Mucosa of stomach (tissue), 1 donor: Measurements from ENCODE around the gene TRIM52.
"Not testable (repeated sequence)": the region's sequence is repeated elsewhere in the genome, so short reads cannot be mapped to it uniquely, and the experiment has no call there.

Source experiments
- H3K27me3 ChIP-seq: one replicate; pipeline ENCODE4 v1.7.0; 2013; ENCODE audit warnings: mild to moderate bottlenecking, low read length; ENCODE audit not compliant: control insufficient read depth, insufficient read depth
- H3K36me3 ChIP-seq: one replicate; pipeline ENCODE4 v1.7.0; 2013; ENCODE audit warnings: low read length; ENCODE audit not compliant: control insufficient read depth, insufficient read depth
- H3K4me1 ChIP-seq: one replicate; pipeline ENCODE4 v1.7.0; 2013; ENCODE audit warnings: mild to moderate bottlenecking, low read length; ENCODE audit not compliant: control insufficient read depth, insufficient read depth
- H3K4me3 ChIP-seq: one replicate; pipeline ENCODE4 v1.7.0; 2013; ENCODE audit warnings: low read length
- H3K9ac ChIP-seq: one replicate; pipeline ENCODE4 v1.7.0; 2013; ENCODE audit warnings: mild to moderate bottlenecking, low read length, moderate library complexity
- H3K9me3 ChIP-seq: one replicate; pipeline ENCODE4 v1.7.0; 2013; ENCODE audit warnings: mild to moderate bottlenecking, low read length, moderate library complexity; ENCODE audit not compliant: control insufficient read depth
- donor health status: Pancreatic carcinoma.

TRIM52 gene

GRCh38 chr5:181215997-181216989, 44.6 kb downstream of the TRIM52 start:
- Histone ChIP-seq H3K4me3 (no peak overlapping the region), H3K9ac (no peak overlapping the region), H3K9me3 (no peaks in the 10 kb centered on the region), H3K36me3 (no peaks in the 10 kb centered on the region), H3K4me1 (no peaks in the 10 kb centered on the region), H3K27me3 (no peaks in the 10 kb centered on the region)

DNA sequence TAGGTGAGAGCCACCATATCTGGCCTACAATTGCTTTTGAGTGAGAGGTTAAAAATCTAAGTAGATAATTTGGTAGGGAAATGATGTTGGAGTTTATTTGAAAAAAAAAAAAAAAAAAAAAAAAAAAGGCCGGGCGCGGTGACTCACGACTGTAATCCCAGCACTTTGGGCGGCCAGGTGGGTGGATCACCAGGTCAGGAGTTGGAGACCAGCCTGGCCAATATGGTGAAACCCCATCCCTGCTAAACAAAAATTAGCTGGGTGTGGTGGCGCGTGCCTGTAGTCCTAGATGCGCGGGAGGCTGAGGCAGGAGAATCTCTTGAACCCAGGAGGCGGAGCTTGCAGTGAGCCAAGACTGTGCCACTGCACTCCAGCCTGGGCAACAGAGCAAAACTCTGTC, 46.7 kb downstream of the TRIM52 start:
- not testable (repeated sequence) for H3K4me3 ChIP-seq, H3K9me3 ChIP-seq, H3K36me3 ChIP-seq, H3K9ac ChIP-seq, H3K27me3 ChIP-seq, H3K4me1 ChIP-seq

DNA sequence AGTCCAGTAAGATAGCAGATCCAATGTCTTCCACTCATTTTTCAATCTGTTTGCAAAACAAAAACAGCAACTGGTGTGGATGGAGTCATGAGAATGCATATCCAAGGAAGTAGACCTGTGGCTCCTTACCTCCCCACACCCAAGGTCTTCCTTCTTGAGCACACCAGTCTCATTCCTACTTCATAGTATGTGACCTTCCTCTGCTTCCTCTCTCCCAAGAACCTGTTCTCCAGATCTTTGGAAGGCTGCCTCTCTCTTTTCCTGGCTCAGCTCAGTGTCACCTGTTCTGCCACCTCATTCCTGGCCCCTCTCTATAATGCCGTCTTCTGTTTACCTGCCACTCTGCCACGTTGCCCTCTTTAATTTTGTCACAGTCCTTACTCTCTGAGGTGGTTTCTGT, 48.0 kb downstream of the TRIM52 start:
- Histone ChIP-seq H3K9me3 (no peaks in the 10 kb centered on the region), H3K4me3 (no peak overlapping the region), H3K9ac (no peak overlapping the region), H3K4me1 (no peaks in the 10 kb centered on the region), H3K36me3 (no peaks in the 10 kb centered on the region), H3K27me3 (no peaks in the 10 kb centered on the region)

GRCh38 chr5:181212080-181212479, 48.9 kb downstream of the TRIM52 start:
- Histone ChIP-seq H3K36me3 (no peaks in the 10 kb centered on the region), H3K9me3 (no peaks in the 10 kb centered on the region), H3K9ac (no peak overlapping the region), H3K4me3 (no peak overlapping the region), H3K27me3 (no peaks in the 10 kb centered on the region), H3K4me1 (no peaks in the 10 kb centered on the region)

- Histone ChIP-seq H3K27me3 (peaks cover 2% of the 10 kb centered on the region), H3K36me3 (no peaks in the 10 kb centered on the region), H3K4me1 (peaks cover 4% of the 10 kb centered on the region), H3K9me3 (no peaks in the 10 kb centered on the region), H3K9ac (no peak overlapping the region), H3K4me3 (no peak overlapping the region)
Measured at GRCh38 chr5:181211208-181211607, 49.7 kb downstream of the TRIM52 start.

GRCh38 chr5:181210698-181211097, 50.2 kb downstream of the TRIM52 start:
- H3K36me3 ChIP-seq, H3K9ac ChIP-seq, H3K4me3 ChIP-seq, H3K27me3 ChIP-seq, H3K9me3 ChIP-seq, H3K4me1 ChIP-seq: not testable (repeated sequence)

DNA sequence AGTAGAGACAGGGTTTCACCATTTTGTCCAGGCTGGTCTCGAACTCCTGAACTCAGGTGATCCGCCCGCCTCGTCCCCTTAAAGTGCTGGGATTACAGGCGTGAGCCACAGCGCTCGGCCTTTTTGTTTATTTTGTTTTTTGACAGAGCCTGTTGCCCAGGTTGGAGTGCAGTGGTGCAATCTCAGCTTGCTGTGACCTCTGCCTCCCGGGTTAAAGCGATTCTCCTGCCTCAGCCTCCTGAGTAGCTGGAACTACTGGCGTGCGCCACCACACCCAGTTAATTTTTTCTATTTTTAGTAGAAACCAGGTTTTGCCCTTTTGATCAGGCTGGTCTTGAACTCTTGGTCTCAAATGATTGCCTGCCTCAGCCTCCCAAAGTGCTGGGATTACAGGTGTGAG, 50.8 kb downstream of the TRIM52 start:
- H3K36me3 ChIP-seq, H3K4me3 ChIP-seq, H3K9ac ChIP-seq, H3K9me3 ChIP-seq: not testable (repeated sequence)
- Histone ChIP-seq H3K4me1 (peaks cover 14% of the 10 kb centered on the region), H3K27me3 (peaks cover 13% of the 10 kb centered on the region)

DNA sequence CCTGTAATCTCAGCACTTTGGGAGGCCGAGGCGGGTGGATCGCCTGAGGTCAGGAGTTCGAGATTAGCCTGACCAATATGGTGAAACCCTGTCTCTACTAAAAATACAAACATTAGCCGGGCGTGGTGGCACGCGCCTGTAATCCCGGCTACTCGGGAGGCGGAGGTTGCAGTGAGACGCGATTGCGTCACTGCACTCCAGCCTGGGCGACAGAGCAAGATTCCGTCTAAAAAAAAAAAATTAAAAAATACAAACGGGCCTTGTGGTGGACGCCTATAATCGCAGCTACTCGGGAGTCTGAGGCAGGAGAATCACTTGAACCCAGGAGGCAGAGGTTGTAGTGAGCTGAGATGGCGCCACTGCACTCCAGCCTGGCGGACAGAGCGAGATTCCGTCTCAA, 51.9 kb downstream of the TRIM52 start:
- H3K4me3 ChIP-seq, H3K36me3 ChIP-seq: not testable (repeated sequence)

GRCh38 chr5:181207960-181208253, 53.0 kb downstream of the TRIM52 start:
- Histone ChIP-seq H3K9me3 (no peaks in the 10 kb centered on the region), H3K36me3 (no peaks in the 10 kb centered on the region), H3K4me3 (no peak overlapping the region), H3K4me1 (peaks cover 26% of the 10 kb centered on the region), H3K27me3 (peaks cover 28% of the 10 kb centered on the region), H3K9ac (no peak overlapping the region)

More for the DNA sequence above, 51.9 kb downstream of the TRIM52 start:
- not testable (repeated sequence) for H3K9ac ChIP-seq, H3K9me3 ChIP-seq
- Histone ChIP-seq H3K27me3 (peaks cover 20% of the 10 kb centered on the region), H3K4me1 (peaks cover 18% of the 10 kb centered on the region)

GRCh38 chr5:181207214-181207959, 53.6 kb downstream of the TRIM52 start:
- Histone ChIP-seq H3K4me1 (peaks cover 30% of the 10 kb centered on the region), H3K9ac (peak overlapping the region; percentile 40), H3K36me3 (no peaks in the 10 kb centered on the region), H3K9me3 (no peaks in the 10 kb centered on the region), H3K4me3 (peak overlapping the region; percentile 46), H3K27me3 (peaks cover 28% of the 10 kb centered on the region)

- peak overlapping the region; percentile 46 for H3K4me3 ChIP-seq
- no peaks in the 10 kb centered on the region for H3K36me3 ChIP-seq
- peaks cover 28% of the 10 kb centered on the region for H3K27me3 ChIP-seq
- peaks cover 37% of the 10 kb centered on the region for H3K4me1 ChIP-seq
- H3K9ac ChIP-seq: peak overlapping the region; percentile 40
- H3K9me3 ChIP-seq: no peaks in the 10 kb centered on the region
Measured at GRCh38 chr5:181205761-181206649, 54.9 kb downstream of the TRIM52 start.
